HepG2 (cell line): Measurements from ENCODE around the gene TMEM267. TPM values are rescaled to one million over a fixed set of nuclear protein-coding genes. Genes with fewer than 3 reads are reported as not detected.

Source experiments
- ATAC-seq: fragments of 200-7000 bp; cut with Tn5 transposase; 3 replicates; pipeline ENCODE4 v1.9.1; 2020; ENCODE audit warnings: mild to moderate bottlenecking, moderate library complexity
- BruUV-seq: library from RNA; stranded (reverse); fragments of 400-500 nt; replicated peaks from 2 replicates; lab custom pipeline; 2021; lab: Mats Ljungman, UMichigan
- CTCF ChIA-PET: fragments of 300-600 bp; formaldehyde crosslinking; extraction: SDS; loops from one replicate; lab custom pipeline; 2021; ENCODE audit warnings: low total read pairs, inconsistent platforms, low intra/inter-chr PET ratio; lab: Yijun Ruan, JAX
- POLR2A ChIA-PET: fragments of 350-600 bp; sonication (Branson Sonifier 250); formaldehyde crosslinking; loops from one replicate; lab custom pipeline; 2020; ENCODE audit warnings: antibody characterized with exemption, inconsistent platforms; lab: Yijun Ruan, JAX
- DNase-seq: peaks from one replicate; pipeline ENCODE4 v3.0.0-alpha.2; 2015; ENCODE audit warnings: low spot score
- FAIRE-seq: peaks from 3 replicates; lab custom pipeline; 2011; peaks lifted over from hg19 to GRCh38; lab: Jason Lieb, UNC
- H2AFZ ChIP-seq: one replicate; pipeline ENCODE4 v1.6.1; 2011; ENCODE audit warnings: low read length, inconsistent platforms
- H3K27ac ChIP-seq: fragments of 300-600 bp; 3 replicates; pipeline ENCODE4 v1.8.0; 2011; ENCODE audit warnings: mixed run types, mild to moderate bottlenecking, mixed read lengths, low read length, inconsistent platforms; ENCODE audit not compliant: insufficient read depth; ENCODE audit errors: extremely low read length
- H3K27me3 ChIP-seq, 2 experiments: fragments of 200-600 bp in 1 of 2; 2 replicates in 1 of 2; 3 replicates in 1 of 2; pipeline versions ENCODE4 v1.6.0 to v1.8.0; 2011; ENCODE audit warnings: low read length in 2 of 2, mild to moderate bottlenecking in 2 of 2, moderate library complexity in 2 of 2, inconsistent platforms in 1 of 2; ENCODE audit not compliant: insufficient read depth in 2 of 2, control insufficient read depth in 1 of 2
- H3K36me3 ChIP-seq, 2 experiments: fragments of 200-600 bp in 1 of 2; replicated peaks in 1 of 2; 2 replicates in 1 of 2; 3 replicates in 1 of 2; pipeline versions ENCODE4 v1.5.1 to v1.8.0; 2011; ENCODE audit warnings: low read length in 2 of 2, inconsistent platforms in 1 of 2; ENCODE audit not compliant: insufficient read depth in 2 of 2, control insufficient read depth in 1 of 2
- H3K4me1 ChIP-seq: 2 replicates; pipeline ENCODE4 v1.5.1; 2012; ENCODE audit warnings: low read length, inconsistent platforms; ENCODE audit not compliant: insufficient read depth
- H3K4me2 ChIP-seq: 2 replicates; pipeline ENCODE4 v1.6.0; 2011; ENCODE audit warnings: low read depth, low read length, inconsistent platforms
- H3K4me3 ChIP-seq, 3 experiments: fragments of 200-600 bp in 1 of 3; sonication (generic), shearing (Covaris generic) in 1 of 3; replicated peaks in 1 of 3; 2 replicates each; pipeline ENCODE4 v1.5.1; 2011 to 2016; ENCODE audit warnings: low read length in 3 of 3, inconsistent platforms in 2 of 3, low read depth in 2 of 3, mild to moderate bottlenecking in 2 of 3, control low read depth in 1 of 3, mixed read lengths in 1 of 3; ENCODE audit not compliant: insufficient read depth in 1 of 3
- H3K79me2 ChIP-seq: one replicate; pipeline ENCODE4 v1.6.1; 2011; ENCODE audit warnings: low read length, inconsistent platforms; ENCODE audit not compliant: insufficient read depth
- H3K9ac ChIP-seq: 2 replicates; pipeline ENCODE4 v1.6.0; 2011; ENCODE audit warnings: mild to moderate bottlenecking, low read depth, low read length, inconsistent platforms; ENCODE audit not compliant: insufficient read depth
- H3K9me3 ChIP-seq: 2 replicates; pipeline ENCODE4 v1.5.1; 2012; ENCODE audit warnings: mild to moderate bottlenecking, low read length
- H4K20me1 ChIP-seq: 2 replicates; pipeline ENCODE4 v1.6.0; 2011; ENCODE audit warnings: inconsistent platforms, mild to moderate bottlenecking, low read length, moderate library complexity; ENCODE audit not compliant: insufficient read depth
- ATF7-NPFF ChIP-seq: sonication (generic); formaldehyde crosslinking; IDR thresholded peaks from 2 replicates; pipeline ENCODE4 v1.8.1; 2023; ENCODE audit warnings: mild to moderate bottlenecking, low read depth, missing genetic modification reagents, moderate library complexity
- FOXO4 ChIP-seq: sonication (generic); formaldehyde crosslinking; conservative IDR thresholded peaks from 2 replicates; pipeline ENCODE4 v1.8.1; 2023; ENCODE audit warnings: missing genetic modification reagents
- HNRNPLL ChIP-seq: fragments of 200-400 bp; formaldehyde crosslinking; IDR thresholded peaks from 2 replicates; pipeline ENCODE4 v1.6.1; 2017; ENCODE audit warnings: mild to moderate bottlenecking, low read depth, low read length; ENCODE audit not compliant: poor library complexity, severe bottlenecking
- KLF15 ChIP-seq: sonication (generic); formaldehyde crosslinking; IDR thresholded peaks from 2 replicates; pipeline ENCODE4 v1.8.1; 2023; ENCODE audit warnings: borderline replicate concordance, mild to moderate bottlenecking, inconsistent platforms, missing genetic modification reagents, mixed read lengths
- LCORL ChIP-seq, 2 experiments: fragments of 450-650 bp in 1 of 2; sonication (generic) in 1 of 2; formaldehyde crosslinking in 1 of 2; IDR thresholded peaks; 2 replicates each; pipeline versions ENCODE4 v1.5.0 to v1.6.1; 2017 to 2020; ENCODE audit warnings: antibody characterized with exemption in 1 of 2, missing genetic modification reagents in 1 of 2
- NFKBIZ ChIP-seq: IDR thresholded peaks from 2 replicates; pipeline ENCODE4 v1.6.1; 2018; ENCODE audit warnings: missing genetic modification reagents, missing compliant biosample characterization
- RAD51 ChIP-seq: fragments of 450-650 bp; IDR thresholded peaks from 2 replicates; pipeline ENCODE4 v1.6.1; 2016; ENCODE audit warnings: borderline replicate concordance
- RFX5 ChIP-seq: IDR thresholded peaks from 2 replicates; pipeline ENCODE4 v1.6.1; 2011; ENCODE audit warnings: low read depth, low read length, improper control_type of control experiment
- TARDBP ChIP-seq: sonication (generic); formaldehyde crosslinking; IDR thresholded peaks from 2 replicates; pipeline ENCODE4 v1.8.0; 2022; ENCODE audit warnings: mild to moderate bottlenecking, missing genetic modification reagents
- ZFP90 ChIP-seq: sonication (generic); formaldehyde crosslinking; IDR thresholded peaks from 2 replicates; pipeline ENCODE4 v1.8.0; 2022; ENCODE audit warnings: missing genetic modification reagents, mild to moderate bottlenecking, inconsistent platforms, borderline replicate concordance
- ZMYM2 ChIP-seq: sonication (generic); formaldehyde crosslinking; IDR thresholded peaks from 2 replicates; pipeline ENCODE4 v1.8.0; 2022; ENCODE audit warnings: mild to moderate bottlenecking, missing genetic modification reagents
- ZNF136 ChIP-seq: sonication (generic); formaldehyde crosslinking; IDR thresholded peaks from 2 replicates; pipeline ENCODE4 v1.8.1; 2022; ENCODE audit warnings: low read depth, mild to moderate bottlenecking, moderate library complexity, missing genetic modification reagents
- ZNF589 ChIP-seq: sonication (generic); formaldehyde crosslinking; conservative IDR thresholded peaks from 2 replicates; pipeline ENCODE4 v1.8.0; 2022; ENCODE audit warnings: mild to moderate bottlenecking, moderate library complexity, missing genetic modification reagents
- ZNF883 ChIP-seq: sonication (generic); formaldehyde crosslinking; IDR thresholded peaks from 2 replicates; pipeline ENCODE4 v1.5.1; 2020; ENCODE audit warnings: mild to moderate bottlenecking, missing genetic modification reagents; ENCODE audit errors: not compliant biosample characterization
- WGBS: methylation state at CpG from one replicate; pipeline ENCODE4 v1.1.6; 2017; ENCODE audit warnings: low lambda C conversion rate; 5-methylcytosine and 5-hydroxymethylcytosine counted together
- in situ Hi-C: cut with HindIII; loops from 2 replicates; pipeline ENCODE4 v1.10.0; 2017; ENCODE audit warnings: low pct_unique_long_range_greater_than_20kb; ENCODE audit not compliant: extremely low pct_ligation_motif_present
- intact Hi-C: fragments of 100-400 bp; cut with micrococcal nuclease; formaldehyde crosslinking; loops from one replicate; pipeline ENCODE4 v1.10.0; 2022; ENCODE audit not compliant: unreplicated experiment
- polyA plus RNA-seq, 8 experiments: library from polyadenylated mRNA; depleted of rRNA in 3 of 8; stranded (reverse) in 7 of 8; unstranded in 1 of 8; fragments of >200 nt; fragmentation: Illumina TruSeq in 4 of 8; extraction: Trizol in 4 of 8; gene quantifications; 2 replicates each; pipeline versions ENCODE4 v1.2.1 to v1.2.3, GENCODE V29; 2011 to 2016; ENCODE audit warnings: low read depth in 4 of 8, missing spikeins in 1 of 8, mixed read lengths in 1 of 8; ENCODE audit not compliant: insufficient read depth in 1 of 8
- total RNA-seq, 5 experiments: library from RNA; depleted of rRNA; stranded (reverse); fragments of >200 nt; fragmentation: Illumina TruSeq; extraction: Trizol; gene quantifications; 2 replicates each; pipeline ENCODE4 v1.2.3, GENCODE V29; 2016; ENCODE audit warnings: low read depth in 1 of 5
- TF ChIP-seq, protein P1 (sequence below): sonication (generic); formaldehyde crosslinking; IDR thresholded peaks from 2 replicates; pipeline ENCODE4 v1.4.0; 2020; ENCODE audit warnings: missing genetic modification reagents, mild to moderate bottlenecking, borderline replicate concordance
- TF ChIP-seq, protein P2 (sequence below): sonication (generic); formaldehyde crosslinking; IDR thresholded peaks from 2 replicates; pipeline ENCODE4 v1.4.0; 2020; ENCODE audit warnings: missing genetic modification reagents

The TMEM267 gene
- total and polyA plus RNA-seq, 2 of the 13 experiments (the other 11 are each of a cell fraction or from before 2014, with no cell fraction given) = 8.9 to 12.6 TPM

- CTCF ChIA-PET = no interaction called here
- no peak overlapping the region for H3K4me3 ChIP-seq
- in situ Hi-C loops (no loop called here), intact Hi-C loops (no loop called here)
- FAIRE-seq (no peak), ATAC-seq (no peak), DNase-seq (no peak)
- H3K9ac ChIP-seq = no peak overlapping the region
- H2AFZ ChIP-seq = no peak overlapping the region
- H3K9me3 ChIP-seq = no peaks in the 10 kb centered on the region
- WGBS = 95% methylated on average over 5 of the region's 5 CpGs
- H3K27me3 ChIP-seq = no peaks in the 10 kb centered on the region
- POLR2A ChIA-PET = no interaction called here
- no peak overlapping the region for H3K27ac ChIP-seq
- H3K36me3 ChIP-seq = no peaks in the 10 kb centered on the region; a peak in 1 of 5 replicates
- H4K20me1 ChIP-seq = no peaks in the 10 kb centered on the region
- no peaks in the 10 kb centered on the region for H3K79me2 ChIP-seq
- no peaks in the 10 kb centered on the region for H3K4me1 ChIP-seq
- no TSS peak for BruUV-seq
- H3K4me2 ChIP-seq = no peak overlapping the region
- TF ChIP-seq HNRNPLL (no peak), KLF15 (CRISPR knock-in tag) (no peak), ZNF136 (CRISPR knock-in tag) (no peak), ZNF883 (no peak), ZMYM2 (no peak), TARDBP (CRISPR knock-in tag) (no peak), LCORL (IDR thresholded peaks at IDR 0.05) (no peak), LCORL (CRISPR knock-in tag; IDR thresholded peaks at IDR 0.05) (no peak), ATF7-NPFF (CRISPR knock-in tag) (no peak), FOXO4 (CRISPR knock-in tag) (no peak), ZNF589 (CRISPR knock-in tag) (no peak), ZFP90 (CRISPR knock-in tag) (no peak), RAD51 (no peak), NFKBIZ (CRISPR knock-in tag) (no peak), RFX5 (no peak)
- TF ChIP-seq, protein P1, sequence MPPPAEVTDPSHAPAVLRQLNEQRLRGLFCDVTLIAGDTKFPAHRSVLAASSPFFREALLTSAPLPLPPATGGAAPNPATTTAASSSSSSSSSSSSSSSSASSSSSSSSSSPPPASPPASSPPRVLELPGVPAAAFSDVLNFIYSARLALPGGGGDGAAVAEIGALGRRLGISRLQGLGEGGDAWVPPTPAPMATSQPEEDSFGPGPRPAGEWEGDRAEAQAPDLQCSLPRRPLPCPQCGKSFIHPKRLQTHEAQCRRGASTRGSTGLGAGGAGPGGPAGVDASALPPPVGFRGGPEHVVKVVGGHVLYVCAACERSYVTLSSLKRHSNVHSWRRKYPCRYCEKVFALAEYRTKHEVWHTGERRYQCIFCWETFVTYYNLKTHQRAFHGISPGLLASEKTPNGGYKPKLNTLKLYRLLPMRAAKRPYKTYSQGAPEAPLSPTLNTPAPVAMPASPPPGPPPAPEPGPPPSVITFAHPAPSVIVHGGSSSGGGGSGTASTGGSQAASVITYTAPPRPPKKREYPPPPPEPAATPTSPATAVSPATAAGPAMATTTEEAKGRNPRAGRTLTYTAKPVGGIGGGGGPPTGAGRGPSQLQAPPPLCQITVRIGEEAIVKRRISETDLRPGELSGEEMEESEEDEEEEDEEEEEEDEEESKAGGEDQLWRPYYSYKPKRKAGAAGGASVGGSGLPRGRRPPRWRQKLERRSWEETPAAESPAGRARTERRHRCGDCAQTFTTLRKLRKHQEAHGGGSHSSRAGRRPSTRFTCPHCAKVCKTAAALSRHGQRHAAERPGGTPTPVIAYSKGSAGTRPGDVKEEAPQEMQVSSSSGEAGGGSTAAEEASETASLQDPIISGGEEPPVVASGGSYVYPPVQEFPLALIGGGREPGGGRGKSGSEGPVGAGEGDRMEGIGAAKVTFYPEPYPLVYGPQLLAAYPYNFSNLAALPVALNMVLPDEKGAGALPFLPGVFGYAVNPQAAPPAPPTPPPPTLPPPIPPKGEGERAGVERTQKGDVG (CRISPR knock-in tag) = no peak
- TF ChIP-seq, protein P2, sequence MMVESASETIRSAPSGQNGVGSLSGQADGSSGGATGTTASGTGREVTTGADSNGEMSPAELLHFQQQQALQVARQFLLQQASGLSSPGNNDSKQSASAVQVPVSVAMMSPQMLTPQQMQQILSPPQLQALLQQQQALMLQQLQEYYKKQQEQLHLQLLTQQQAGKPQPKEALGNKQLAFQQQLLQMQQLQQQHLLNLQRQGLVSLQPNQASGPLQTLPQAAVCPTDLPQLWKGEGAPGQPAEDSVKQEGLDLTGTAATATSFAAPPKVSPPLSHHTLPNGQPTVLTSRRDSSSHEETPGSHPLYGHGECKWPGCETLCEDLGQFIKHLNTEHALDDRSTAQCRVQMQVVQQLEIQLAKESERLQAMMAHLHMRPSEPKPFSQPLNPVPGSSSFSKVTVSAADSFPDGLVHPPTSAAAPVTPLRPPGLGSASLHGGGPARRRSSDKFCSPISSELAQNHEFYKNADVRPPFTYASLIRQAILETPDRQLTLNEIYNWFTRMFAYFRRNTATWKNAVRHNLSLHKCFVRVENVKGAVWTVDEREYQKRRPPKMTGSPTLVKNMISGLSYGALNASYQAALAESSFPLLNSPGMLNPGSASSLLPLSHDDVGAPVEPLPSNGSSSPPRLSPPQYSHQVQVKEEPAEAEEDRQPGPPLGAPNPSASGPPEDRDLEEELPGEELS (CRISPR knock-in tag) = no peak
These were observed 13.8 kb upstream of the TMEM267 start for GRCh38 chr5:43497311-43498104.
